GM18861 (cell line): ENCODE results near the gene PCBP3.
"Not testable (repeated sequence)": the region's sequence is repeated elsewhere in the genome, so short reads cannot be mapped to it uniquely, and the experiment has no call there.

Experiments used
- ATAC-seq: cut with Tn5 transposase; IDR thresholded peaks from one replicate; pipeline ENCODE4 v1.9.1; 2021; ENCODE audit not compliant: unreplicated experiment

PCBP3 gene

GRCh38 chr21:45836694-45837670 lies 193.5 kb downstream of the PCBP3 start:
- ATAC-seq: no peak

GRCh38 chr21:45837936-45838335 lies 194.4 kb downstream of the PCBP3 start:
- ATAC-seq: no peak

GRCh38 chr21:45838634-45839033 lies 195.1 kb downstream of the PCBP3 start:
- no peak for ATAC-seq

GRCh38 chr21:45839274-45839673 lies 195.7 kb downstream of the PCBP3 start:
- no peak for ATAC-seq

GRCh38 chr21:45841033-45841432 lies 197.5 kb downstream of the PCBP3 start:
- no peak for ATAC-seq

GRCh38 chr21:45843426-45843825 lies 199.9 kb downstream of the PCBP3 start:
- ATAC-seq: no peak

- ATAC-seq: no peak
Observed at GRCh38 chr21:45844181-45844580, 200.7 kb downstream of the PCBP3 start.

GRCh38 chr21:45845063-45845769 lies 201.7 kb downstream of the PCBP3 start:
- ATAC-seq: no peak

- no peak for ATAC-seq
Observed at GRCh38 chr21:45845770-45846090, 202.2 kb downstream of the PCBP3 start.

GRCh38 chr21:45846373-45847160 lies 203.0 kb downstream of the PCBP3 start:
- no peak for ATAC-seq

- ATAC-seq: no peak
Observed at GRCh38 chr21:45847870-45848269, 204.3 kb downstream of the PCBP3 start.

GRCh38 chr21:45848331-45848730 lies 204.8 kb downstream of the PCBP3 start:
- no peak for ATAC-seq

- ATAC-seq: no peak
Observed at GRCh38 chr21:45848805-45849204, 205.3 kb downstream of the PCBP3 start.

GRCh38 chr21:45849651-45850050 lies 206.1 kb downstream of the PCBP3 start:
- no peak for ATAC-seq

GRCh38 chr21:45850181-45850580 lies 206.7 kb downstream of the PCBP3 start:
- no peak for ATAC-seq

- ATAC-seq: not testable (repeated sequence)
Observed at GRCh38 chr21:45852386-45852785, 208.9 kb downstream of the PCBP3 start.

- no peak for ATAC-seq
Observed at GRCh38 chr21:45852886-45853400, 209.4 kb downstream of the PCBP3 start.

GRCh38 chr21:45853703-45854342 lies 210.3 kb downstream of the PCBP3 start:
- no peak for ATAC-seq

GRCh38 chr21:45854690-45855247 lies 211.2 kb downstream of the PCBP3 start:
- no peak for ATAC-seq

- ATAC-seq: no peak
Observed at GRCh38 chr21:45855248-45855811, 211.8 kb downstream of the PCBP3 start.
